ENCODE measurements around the gene SEMA4D. TPM values are rescaled to one million over a fixed set of nuclear protein-coding genes. Genes with fewer than 3 reads are reported as not detected.
"Not testable (repeated sequence)": the region's sequence is repeated elsewhere in the genome, so short reads cannot be mapped to it uniquely, and the experiment has no call there.

SEMA4D gene
- total RNA-seq, 1 donor = 53.9 TPM

DNA sequence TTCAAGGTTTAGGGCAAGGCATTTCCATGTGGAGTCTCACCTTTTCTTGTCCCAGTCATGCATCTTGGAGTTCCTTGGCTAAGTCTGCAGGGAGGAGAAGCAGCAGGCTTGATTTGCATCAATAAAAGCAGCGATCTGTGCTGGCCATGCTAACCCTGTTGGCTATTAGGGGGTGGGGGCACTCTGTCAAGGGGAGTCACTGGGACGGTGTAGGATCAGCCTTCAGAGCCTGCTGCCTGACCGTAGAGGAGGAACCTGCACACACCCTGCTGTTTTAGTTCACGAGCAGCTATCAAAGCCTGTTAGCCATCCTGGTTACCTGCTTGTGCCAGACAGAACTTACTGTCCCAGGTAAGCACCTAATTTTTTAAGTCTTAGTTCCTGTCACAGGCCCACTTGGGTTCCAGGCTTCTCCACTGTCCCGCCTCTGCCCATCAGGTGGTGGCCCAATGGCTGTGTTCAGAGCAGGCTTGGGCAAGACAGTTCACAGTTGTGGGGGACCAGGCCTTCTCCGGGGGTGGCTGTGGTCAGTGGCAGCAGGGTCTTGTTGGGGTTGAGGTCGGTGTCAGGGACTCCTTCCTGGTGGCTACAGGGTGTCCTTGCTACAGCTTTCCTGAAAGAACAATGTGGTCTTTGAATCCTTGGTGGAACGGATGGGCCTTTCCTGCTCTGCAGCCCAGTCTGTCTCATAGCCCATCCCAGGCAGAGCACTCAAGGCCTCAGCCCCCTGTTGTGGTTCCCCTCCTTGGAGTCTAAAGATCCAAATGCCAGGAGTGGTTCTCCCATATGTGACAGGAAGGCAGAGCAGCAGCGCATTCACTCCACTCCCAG, 135.9 kb downstream of the SEMA4D start:
- no peak for DNase-seq (ENCODE audit: low read depth in 2 of 3, low spot score in 2 of 3)

DNA sequence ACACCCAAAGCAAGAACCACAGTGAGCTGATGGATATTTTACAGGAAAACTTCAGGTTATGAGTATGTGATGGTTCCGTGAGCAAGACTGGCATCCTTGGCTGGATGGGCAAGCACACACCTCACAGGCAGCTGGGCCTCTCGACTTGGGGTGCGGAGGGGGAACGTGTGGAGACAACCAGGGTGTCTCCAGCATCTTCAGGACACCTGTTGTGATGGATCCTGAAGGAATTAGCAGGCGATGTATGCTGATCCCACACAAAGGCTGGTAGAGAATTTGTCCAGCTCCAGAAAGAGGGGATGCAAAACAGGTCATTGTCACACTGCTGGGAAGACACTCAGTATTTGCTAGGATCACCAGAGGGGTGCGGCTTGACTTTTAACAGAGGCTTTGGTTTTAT, 136.9 kb downstream of the SEMA4D start:
- DNase-seq (ENCODE audit: low read depth in 2 of 3, low spot score in 2 of 3) = no peak

DNA sequence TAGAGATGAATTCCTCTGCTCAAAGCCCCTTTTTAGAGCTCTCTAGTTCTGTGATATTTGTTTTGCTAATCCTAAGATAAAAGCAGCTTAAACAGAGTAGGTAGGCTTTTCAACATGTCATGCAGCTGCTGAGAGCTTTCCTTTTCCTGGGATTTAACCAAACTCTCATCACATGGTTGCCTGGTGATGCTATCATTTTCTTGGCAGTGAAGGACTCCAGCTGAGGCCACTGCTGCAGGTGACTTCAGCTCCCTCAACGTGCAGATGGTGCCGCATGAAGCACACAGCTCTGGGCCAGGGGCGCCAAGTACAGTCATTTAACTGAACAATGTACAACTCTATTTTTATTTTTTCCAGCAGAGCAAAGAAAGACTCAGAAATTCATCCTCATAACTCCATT, 137.4 kb downstream of the SEMA4D start:
- no peak for DNase-seq (ENCODE audit: low read depth in 2 of 3, low spot score in 2 of 3)

DNA sequence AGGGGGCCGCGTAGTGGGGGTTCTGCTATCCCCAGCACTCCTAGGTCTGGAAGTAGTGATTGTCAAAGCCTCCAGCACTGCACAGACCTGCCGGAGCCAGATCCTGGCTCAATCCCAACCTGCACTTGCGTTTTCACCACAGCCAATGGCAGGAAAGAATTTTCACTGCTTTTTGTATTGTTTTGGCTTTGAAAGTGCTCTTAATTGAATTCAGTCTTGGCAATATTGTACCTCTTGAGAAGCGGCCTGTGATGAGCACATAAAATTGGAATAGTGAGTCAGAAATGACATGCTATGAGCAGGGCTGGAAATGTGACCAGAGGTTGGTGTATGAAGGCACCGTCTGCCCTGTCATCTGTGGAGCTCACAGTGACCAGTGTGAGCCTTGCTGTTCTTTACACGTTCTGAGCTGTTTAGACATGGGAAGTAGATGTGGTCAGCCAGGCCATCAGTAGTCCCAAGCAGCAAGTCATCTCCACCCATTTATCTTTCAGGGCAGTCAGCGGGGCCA, 138.1 kb downstream of the SEMA4D start:
- no peak for DNase-seq (ENCODE audit: low read depth in 2 of 3, low spot score in 2 of 3)

DNA sequence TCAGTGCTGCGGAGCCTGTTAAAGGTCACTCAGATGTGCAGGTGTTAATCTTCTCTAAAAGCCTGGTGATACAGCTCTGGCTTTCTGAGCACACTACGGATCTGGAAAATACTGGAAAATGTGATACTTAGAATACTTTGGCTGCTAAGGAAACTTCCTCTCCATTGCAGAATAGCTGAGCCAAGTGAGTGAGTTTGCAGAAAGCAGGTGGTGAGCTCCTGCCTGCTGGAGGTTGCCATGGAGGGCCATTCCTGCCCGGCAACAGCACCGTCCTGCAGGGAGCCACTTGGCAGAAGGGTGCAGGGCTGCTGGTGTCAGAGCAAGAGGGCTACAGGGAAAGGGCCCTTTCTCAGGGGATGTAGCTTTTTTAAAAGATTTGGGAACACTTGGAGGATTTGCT, 138.9 kb downstream of the SEMA4D start:
- DNase-seq (ENCODE audit: low read depth in 2 of 3, low spot score in 2 of 3) = peak in 2 of 3 donors; percentile 49 to 77

DNA sequence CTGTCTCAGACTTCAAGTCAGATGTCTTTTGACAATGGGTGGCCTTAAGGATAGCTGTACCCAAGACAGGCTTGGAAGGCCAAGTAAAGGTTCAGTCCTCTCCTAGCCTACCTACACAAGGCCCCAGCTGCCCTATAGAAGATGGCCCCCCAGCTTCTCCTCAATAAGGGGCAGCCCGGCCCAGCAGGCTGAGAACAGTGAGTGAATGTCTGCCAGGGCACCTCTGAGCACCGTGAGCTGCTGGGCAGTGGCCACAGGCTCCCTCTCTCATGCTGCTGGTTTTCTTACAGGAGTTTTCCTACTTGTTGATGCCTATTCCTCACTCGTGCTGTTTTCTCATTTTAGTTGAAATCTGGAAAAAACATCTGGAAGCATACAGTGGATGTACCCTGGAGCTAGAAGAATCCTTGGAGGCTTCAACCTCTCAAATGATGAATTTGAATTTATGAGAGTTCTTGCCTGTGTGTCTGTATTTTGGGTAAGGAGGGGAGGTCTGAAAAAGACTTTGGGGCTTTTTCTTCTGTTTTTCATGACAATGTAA, 139.5 kb downstream of the SEMA4D start:
- no peak for DNase-seq (ENCODE audit: low read depth in 2 of 3, low spot score in 2 of 3)

DNA sequence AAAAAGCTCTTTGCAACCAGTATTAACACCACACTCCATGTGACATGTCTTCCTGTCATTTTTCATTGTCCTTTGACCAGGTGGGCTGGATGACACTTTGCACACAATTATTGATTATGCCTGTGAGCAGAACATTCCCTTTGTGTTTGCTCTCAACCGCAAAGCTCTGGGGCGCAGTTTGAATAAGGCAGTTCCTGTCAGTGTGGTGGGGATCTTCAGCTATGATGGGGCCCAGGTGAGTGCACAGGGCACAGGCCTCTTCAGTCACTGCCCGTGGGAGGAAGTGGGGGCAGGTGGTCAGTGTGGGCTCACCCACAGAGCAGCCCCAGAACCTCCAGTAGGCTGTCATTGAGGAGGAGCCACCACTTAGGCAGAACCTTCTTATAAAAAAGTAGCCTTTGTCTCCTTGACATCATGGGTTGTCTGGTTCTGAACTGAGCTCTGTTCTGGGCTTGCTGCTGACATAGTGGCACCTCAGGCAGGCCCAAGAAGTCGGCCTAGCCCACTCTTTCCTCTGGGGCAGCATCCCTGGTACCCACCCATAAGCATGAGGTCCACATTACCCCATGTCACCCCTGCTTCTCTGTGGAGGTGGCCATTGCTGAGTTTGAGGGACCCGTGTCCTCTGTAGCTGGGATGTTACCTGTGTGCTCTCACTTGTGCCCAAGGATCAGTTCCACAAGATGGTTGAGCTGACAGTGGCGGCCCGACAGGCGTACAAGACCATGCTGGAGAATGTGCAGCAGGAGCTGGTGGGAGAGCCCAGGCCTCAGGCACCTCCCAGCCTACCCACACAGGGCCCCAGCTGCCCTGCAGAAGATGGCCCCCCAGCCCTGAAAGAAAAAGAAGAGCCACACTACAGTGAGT, 140.3 kb downstream of the SEMA4D start:
- no peak for DNase-seq (ENCODE audit: low read depth in 2 of 3, low spot score in 2 of 3)

DNA sequence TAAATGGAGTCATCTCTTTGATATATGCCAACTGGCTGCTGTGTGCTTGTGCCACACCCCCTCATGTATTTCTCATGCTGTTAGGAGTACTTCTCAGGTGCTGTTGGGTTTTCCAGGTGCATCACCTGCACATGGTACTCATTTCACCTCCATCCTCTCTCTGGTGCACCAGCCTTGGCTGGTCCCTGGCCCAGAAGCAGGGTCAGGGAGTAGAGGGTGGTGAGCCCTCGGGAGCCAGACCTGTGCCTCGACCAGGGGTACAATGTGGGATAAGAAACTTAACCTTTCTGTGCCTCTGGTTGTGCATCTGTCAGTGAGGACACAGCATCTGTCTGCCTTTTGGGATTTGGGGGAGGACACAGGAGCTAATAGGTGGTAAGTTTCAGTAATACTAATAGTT, 141.1 kb downstream of the SEMA4D start:
- DNase-seq (ENCODE audit: low read depth in 2 of 3, low spot score in 2 of 3) = no peak

DNA sequence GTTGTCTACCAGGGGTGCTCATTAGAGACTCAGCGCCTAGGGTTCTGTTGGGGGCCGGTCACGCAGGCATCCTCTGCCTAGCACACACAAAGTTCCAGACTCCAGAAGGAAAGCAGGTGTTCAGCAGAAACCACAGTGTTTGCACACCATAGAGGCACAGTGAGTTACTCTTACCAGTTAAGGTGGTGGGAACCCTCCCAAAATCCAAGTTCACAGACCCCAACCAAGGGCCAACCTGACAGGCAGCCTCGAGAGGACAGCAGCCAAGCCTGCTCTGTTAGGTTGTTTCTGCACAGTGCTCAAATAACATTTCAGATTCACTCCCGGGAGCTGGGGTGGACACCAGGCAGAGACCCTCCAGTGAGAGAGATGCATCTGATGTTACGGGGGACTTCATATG, 143.4 kb downstream of the SEMA4D start:
- no peak for DNase-seq (ENCODE audit: low read depth in 2 of 3, low spot score in 2 of 3)

DNA sequence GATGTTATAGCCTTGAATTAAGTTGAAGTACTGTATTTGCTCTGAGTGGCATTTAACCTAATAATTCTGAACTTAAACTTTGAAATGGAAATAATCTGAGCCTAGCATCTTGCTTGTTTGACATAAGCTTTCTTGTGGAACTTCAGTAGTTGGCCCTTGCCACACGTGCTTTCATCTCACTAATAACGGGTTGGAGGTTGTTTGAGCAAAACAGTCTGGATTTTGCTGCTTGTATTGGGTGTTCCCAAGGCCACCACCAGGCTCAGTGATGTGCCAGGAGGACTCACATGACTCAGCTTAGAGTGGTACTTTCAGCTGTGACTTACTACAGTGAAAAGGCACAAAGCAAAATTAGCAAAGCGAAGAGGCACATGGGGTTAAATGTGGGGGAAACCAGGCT, 143.9 kb downstream of the SEMA4D start:
- DNase-seq (ENCODE audit: low read depth in 2 of 3, low spot score in 2 of 3) = no peak

DNA sequence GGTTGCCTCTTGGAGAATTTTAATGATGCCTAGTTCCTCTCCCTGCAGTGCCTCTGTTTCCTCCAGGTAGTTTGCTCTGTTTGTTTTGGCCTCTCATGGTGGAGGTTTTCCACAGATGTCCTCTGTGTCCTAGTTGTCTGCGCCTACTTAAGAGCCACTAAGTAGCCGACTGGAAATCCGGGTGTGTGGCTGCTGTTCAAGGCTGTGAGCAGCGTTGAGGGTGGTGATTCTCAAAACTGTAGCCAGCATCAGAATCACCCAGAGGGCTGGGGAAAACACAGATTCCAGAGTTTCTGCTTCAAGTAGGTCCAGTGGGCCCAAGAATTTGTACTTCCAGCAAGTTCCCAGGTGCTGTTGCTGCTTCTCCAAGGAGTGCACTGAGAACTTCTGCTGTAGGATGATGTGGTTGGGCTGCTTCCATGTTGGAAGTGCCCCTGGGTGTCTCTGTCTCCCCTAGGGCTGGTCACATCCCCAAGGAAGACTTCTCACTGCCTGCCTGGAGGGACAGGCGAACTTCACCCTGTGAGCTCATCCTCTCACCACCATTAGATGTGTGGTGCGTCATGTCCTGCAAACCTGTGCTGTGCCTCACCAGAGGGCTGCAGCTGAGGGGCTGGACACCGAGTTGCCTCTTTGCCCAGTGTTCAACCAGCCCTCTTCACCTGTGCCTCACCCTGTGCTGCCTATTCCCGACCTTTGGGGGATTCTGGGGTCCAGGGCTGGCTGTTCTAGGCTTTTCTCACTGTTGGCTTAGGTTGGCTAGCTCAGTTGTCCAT, 144.9 kb downstream of the SEMA4D start:
- no peak for DNase-seq (ENCODE audit: low read depth in 2 of 3, low spot score in 2 of 3)

DNA sequence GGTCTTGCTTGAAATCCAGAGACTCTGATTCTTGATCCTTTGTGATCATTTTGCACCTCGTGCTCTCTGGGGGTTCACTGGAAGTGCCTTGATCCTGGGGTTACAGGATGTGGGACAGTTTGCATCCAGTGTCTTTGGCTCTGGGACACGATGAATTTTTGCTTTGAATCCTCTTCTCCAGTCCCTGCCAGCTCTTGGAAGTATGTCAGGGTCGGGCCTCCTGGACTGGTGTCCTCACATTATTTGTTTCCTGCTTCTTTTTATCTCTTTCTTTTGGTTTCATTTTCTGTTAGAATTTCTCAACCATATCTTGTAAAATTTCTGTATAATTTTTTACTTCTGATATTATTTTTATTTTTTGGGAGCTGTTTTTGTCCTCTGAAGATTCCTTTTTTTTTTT, 145.5 kb downstream of the SEMA4D start:
- no peak for DNase-seq (ENCODE audit: low read depth in 2 of 3, low spot score in 2 of 3)

DNA sequence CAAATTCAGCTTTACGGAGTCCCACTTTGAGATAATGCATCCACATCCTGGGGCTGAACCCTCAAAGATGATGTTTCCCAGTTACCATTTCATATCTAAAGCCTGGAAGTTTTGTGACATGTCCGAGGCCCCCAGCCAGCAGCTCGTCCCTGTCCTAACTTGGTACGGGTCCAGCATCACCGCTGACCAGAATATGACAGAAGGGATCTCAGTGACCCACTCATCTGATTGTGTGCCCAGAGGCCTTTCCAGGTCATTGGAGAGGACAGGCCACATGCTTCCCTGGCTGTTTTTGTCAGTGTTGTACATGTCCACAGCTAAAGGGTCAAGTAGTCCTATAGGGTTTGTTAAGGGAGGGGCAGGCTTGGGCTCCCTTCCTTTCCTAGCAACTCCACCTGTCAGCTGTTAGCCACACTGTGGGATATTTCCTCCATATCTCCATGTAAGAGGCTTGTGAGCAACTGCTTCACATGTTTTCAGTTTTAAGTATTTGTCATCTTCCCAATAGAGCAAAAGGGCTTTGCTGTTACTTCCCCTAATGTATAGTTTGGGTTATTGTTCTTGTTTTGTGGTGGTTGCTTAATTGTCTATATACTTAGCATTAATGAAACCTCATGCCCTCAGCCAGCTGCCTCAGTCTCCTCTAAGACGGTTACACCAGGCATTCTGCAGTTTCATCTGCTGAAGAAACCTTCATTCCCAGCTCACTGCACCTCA, 146.2 kb downstream of the SEMA4D start:
- DNase-seq (ENCODE audit: low read depth in 2 of 3, low spot score in 2 of 3) = no peak

DNA sequence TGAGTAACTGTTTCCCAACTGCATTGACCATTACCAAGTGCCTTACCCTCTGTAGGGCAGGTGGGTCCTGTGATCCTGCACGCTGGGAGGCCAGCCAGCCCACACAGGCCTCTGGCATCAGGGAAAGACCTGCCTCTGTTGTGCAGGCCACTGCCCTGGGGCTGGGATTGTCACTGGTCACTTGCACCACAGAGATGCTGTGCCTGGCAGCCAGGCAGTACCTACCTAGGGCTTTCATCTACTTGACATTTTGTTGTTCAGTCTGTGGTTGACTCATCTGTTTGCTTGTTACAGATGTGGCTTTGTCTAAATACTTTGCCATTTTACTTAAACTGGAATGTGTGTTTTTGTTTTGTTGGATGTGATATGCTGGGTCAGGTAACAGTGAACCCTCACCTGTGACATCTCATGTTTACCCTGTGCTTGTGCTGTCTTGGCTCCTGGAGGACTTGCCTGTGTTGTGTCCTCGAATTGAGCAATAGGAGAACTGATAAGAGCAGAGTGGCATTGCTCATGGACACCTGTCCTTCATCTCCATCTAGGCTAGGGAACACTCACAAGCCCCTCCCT, 146.8 kb downstream of the SEMA4D start:
- DNase-seq (ENCODE audit: low read depth in 2 of 3, low spot score in 2 of 3) = no peak

DNA sequence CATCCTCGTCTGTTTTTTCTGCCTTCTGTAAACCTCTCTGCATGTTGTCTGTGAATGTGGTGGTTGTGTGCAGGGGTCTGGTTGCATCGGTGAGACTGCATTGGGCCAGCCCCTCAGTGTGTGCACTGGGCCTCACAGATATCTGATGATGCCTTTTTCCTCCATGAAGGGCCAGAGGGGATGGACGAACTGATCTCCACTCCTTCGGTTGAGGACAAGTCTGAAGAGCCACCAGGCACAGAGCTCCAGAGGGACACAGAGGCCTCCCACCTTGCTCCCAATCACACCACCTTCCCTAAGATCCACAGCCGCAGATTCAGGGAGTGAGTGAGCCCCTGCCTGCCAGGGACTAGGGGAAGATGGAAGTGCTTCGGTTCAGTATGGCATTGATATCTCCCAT, 148.3 kb downstream of the SEMA4D start:
- no peak for DNase-seq (ENCODE audit: low read depth in 2 of 3, low spot score in 2 of 3)

DNA sequence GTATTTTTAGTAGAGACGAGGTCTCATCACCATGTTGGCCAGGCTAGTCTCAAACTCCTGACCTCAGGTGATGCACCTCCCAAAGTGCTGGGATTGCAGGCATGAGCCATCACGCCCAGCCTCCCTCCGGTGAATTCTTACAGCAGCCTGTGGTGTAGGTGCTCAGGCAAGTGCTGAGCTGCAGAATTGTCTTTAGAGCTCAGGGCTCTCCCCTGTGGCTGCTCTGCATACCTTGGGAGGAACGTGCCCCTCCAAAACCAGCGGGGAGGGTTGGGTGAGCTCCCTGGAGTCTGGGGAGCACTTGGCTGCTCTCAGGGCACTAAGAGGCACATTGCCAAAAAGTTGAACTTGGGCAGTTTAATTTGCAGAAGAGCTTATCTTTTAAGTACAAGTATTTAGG, 150.3 kb downstream of the SEMA4D start:
- DNase-seq (ENCODE audit: low read depth in 2 of 3, low spot score in 2 of 3) = no peak

DNA sequence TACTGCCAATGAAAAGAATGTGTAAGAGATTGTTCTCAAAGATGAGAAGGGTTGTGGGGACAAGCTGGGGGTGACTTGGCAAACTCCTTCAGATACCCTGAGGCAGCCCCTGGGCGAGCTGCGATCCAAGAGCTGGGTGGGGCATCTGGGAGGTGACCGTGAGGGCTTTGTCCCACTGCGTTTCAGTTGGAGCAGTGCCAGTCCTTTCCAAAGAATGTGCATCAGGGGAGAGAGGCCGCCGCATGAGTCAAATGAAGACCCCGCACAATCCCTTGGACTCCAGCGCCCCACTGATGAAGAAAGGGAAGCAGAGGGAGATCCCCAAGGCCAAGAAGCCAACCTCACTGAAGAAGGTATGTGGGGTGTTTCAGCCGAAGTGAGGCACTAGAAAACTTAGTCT, 151.2 kb downstream of the SEMA4D start:
- DNase-seq (ENCODE audit: low read depth in 2 of 3, low spot score in 2 of 3) = no peak

DNA sequence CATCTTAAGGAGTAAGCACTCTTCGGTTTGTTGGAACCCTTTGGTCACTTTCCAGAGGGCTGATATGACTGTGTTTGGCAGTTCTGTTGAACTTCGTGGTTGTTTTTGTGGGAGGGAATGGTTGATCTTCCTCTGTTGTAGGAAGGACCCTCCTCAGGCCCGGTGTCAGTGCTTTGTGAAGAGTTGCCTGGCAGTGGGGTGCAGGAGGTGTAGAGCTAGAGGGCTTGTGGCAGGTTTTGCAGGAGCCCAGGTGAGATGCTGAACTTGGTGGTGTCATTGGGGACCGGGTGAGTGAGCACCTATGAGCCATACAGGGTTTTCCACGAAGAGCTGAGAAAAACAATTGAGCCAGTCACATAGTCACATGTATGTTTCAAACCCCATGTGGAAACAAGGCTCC, 152.4 kb downstream of the SEMA4D start:
- DNase-seq (ENCODE audit: low read depth in 2 of 3, low spot score in 2 of 3) = no peak

DNA sequence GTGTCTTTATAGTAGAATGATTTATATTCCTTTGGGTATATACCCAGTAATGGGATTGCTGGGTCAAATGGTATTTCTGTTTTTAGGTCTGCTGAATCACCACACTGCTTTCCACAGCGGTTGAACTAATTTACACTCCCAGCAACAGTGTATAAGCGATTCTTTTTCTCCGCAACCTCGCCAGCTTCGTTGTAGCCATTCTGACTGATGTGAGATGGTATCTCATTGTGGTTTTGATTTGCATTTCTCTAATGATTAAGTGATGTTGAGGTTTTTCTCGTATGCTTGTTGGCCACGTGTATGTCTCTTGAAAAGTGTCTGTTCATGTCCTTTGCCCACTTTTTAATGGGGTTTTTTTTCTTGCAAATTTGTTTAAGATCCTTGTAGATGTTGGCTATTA, 154.1 kb downstream of the SEMA4D start:
- not testable (repeated sequence) for DNase-seq (ENCODE audit: low read depth in 2 of 3, low spot score in 2 of 3)

DNA sequence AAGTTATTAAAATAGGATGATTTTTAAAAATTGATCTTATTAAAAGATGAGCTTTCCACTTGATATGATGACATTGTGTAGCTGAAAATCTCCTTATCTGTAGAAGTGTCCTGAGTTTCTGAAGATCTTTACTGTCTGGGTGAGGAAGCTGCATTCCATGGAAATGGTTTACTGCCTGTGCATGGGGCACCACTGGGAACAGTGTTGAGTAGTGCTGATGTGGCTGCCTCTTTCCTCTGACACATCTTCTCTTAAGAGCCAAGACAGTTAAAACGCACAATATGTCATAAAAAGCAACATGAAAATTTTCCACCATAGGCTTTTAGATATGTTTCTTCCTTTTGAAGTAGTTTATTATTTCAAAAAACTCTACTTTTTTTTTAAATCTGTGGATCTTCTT, 155.0 kb downstream of the SEMA4D start:
- DNase-seq (ENCODE audit: low read depth in 2 of 3, low spot score in 2 of 3) = no peak
